Fibroblast of lung (primary cell): ENCODE results near the gene RNF11. TPM values are rescaled to one million over a fixed set of nuclear protein-coding genes. Genes with fewer than 3 reads are reported as not detected.

Source experiments
- DNase-seq, 2 donors: peaks; one replicate each; pipeline versions ENCODE4 v3.0.0 to v3.0.0-alpha.2; 2010; ENCODE audit warnings: low read depth in 2 of 2
- H2AFZ ChIP-seq: 2 replicates; pipeline ENCODE4 v1.5.1; 2012; ENCODE audit warnings: low read length, control low read depth, inconsistent platforms
- H3K27ac ChIP-seq: 2 replicates; pipeline ENCODE4 v1.5.1; 2011; ENCODE audit warnings: low read length, control low read depth; ENCODE audit not compliant: insufficient read depth
- H3K27me3 ChIP-seq: 2 replicates; pipeline ENCODE4 v1.5.1; 2011; ENCODE audit warnings: mild to moderate bottlenecking, low read length; ENCODE audit not compliant: control insufficient read depth, insufficient read depth
- H3K36me3 ChIP-seq: 2 replicates; pipeline ENCODE4 v1.5.1; 2011; ENCODE audit warnings: low read length; ENCODE audit not compliant: control insufficient read depth, insufficient read depth
- H3K4me1 ChIP-seq: 2 replicates; pipeline ENCODE4 v1.5.1; 2011; ENCODE audit warnings: low read length; ENCODE audit not compliant: control insufficient read depth, insufficient read depth; ENCODE audit errors: extremely low read depth
- H3K4me2 ChIP-seq: 2 replicates; pipeline ENCODE4 v1.5.1; 2011; ENCODE audit warnings: low read length, control low read depth; ENCODE audit not compliant: insufficient read depth; ENCODE audit errors: extremely low read depth
- H3K4me3 ChIP-seq, 4 experiments: fragments of 200-600 bp in 1 of 4; sonication (generic) in 1 of 4; replicated peaks in 1 of 4; 2 replicates each; pipeline ENCODE4 v1.5.1; 2011 to 2016; ENCODE audit warnings: low read length in 4 of 4, low read depth in 3 of 4, mild to moderate bottlenecking in 3 of 4, control low read depth in 2 of 4, inconsistent platforms in 1 of 4, mixed read lengths in 1 of 4; ENCODE audit not compliant: insufficient read depth in 1 of 4; ENCODE audit errors: control extremely low read depth in 1 of 4
- H3K79me2 ChIP-seq: 2 replicates; pipeline ENCODE4 v1.5.1; 2012; ENCODE audit warnings: mild to moderate bottlenecking, low read length, inconsistent platforms; ENCODE audit not compliant: control insufficient read depth, insufficient read depth
- H3K9ac ChIP-seq: 2 replicates; pipeline ENCODE4 v1.5.1; 2011; ENCODE audit warnings: mild to moderate bottlenecking, low read length, control low read depth; ENCODE audit not compliant: insufficient read depth
- H3K9me3 ChIP-seq: 2 replicates; pipeline ENCODE4 v1.5.1; 2012; ENCODE audit warnings: low read depth, low read length; ENCODE audit not compliant: control insufficient read depth, insufficient read depth
- H4K20me1 ChIP-seq: 2 replicates; pipeline ENCODE4 v1.5.1; 2011; ENCODE audit warnings: low read length; ENCODE audit not compliant: control insufficient read depth, insufficient read depth; ENCODE audit errors: extremely low read depth
- EZH2 ChIP-seq: IDR thresholded peaks from 2 replicates; pipeline ENCODE4 v1.5.1; 2012; ENCODE audit warnings: low read length, control low read depth, mild to moderate bottlenecking; ENCODE audit errors: missing control alignments
- polyA plus RNA-seq, 2 donors: library from polyadenylated mRNA; depleted of rRNA in 1 of 2; stranded (reverse) in 1 of 2; unstranded in 1 of 2; fragments of >200 nt; gene quantifications; 2 replicates each; pipeline ENCODE4 v1.2.1, GENCODE V29; 2011 to 2012; ENCODE audit warnings: missing spikeins in 1 of 2
- total RNA-seq: library from RNA; depleted of rRNA; stranded (reverse); fragments of >200 nt; gene quantifications from 2 replicates; pipeline ENCODE4 v1.2.1, GENCODE V29; 2014
- TF ChIP-seq, protein P1 (sequence below), 2 donors: IDR thresholded peaks in 1 of 2; conservative IDR thresholded peaks in 1 of 2; 1 replicate in 1 of 2; 2 replicates in 1 of 2; pipeline ENCODE4 v1.5.1; 2011 to 2012; ENCODE audit warnings: low read length in 2 of 2, control low read depth in 1 of 2, inconsistent platforms in 1 of 2, low read depth in 1 of 2, mild to moderate bottlenecking in 1 of 2

Gene RNF11
- total and polyA plus RNA-seq, 2 donors (not counting 1 experiment from before 2014, with no cell fraction given): 116 to 209 TPM

DNA sequence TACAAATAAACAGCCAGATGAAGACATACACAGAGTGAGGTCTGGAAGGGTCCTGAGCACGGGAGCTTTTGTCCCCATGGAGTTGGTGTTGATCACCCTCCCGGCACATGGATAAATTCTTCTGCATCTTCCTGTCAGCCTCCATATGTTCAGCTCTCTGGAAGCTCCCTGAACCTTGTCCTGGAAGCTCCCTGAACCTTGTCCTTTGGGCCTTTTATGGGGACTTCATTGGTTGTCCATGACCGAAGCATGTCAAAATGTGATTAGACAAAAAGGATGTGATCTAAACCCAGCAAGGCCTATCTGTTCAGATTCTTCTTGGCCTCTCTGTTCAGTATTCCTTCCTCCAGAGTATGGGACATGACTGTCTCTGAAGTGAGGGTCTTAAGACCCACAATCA, 25.4 kb upstream of the RNF11 start:
- TF ChIP-seq, protein P1, sequence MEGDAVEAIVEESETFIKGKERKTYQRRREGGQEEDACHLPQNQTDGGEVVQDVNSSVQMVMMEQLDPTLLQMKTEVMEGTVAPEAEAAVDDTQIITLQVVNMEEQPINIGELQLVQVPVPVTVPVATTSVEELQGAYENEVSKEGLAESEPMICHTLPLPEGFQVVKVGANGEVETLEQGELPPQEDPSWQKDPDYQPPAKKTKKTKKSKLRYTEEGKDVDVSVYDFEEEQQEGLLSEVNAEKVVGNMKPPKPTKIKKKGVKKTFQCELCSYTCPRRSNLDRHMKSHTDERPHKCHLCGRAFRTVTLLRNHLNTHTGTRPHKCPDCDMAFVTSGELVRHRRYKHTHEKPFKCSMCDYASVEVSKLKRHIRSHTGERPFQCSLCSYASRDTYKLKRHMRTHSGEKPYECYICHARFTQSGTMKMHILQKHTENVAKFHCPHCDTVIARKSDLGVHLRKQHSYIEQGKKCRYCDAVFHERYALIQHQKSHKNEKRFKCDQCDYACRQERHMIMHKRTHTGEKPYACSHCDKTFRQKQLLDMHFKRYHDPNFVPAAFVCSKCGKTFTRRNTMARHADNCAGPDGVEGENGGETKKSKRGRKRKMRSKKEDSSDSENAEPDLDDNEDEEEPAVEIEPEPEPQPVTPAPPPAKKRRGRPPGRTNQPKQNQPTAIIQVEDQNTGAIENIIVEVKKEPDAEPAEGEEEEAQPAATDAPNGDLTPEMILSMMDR (conservative IDR thresholded peaks at IDR 0.05 in 1 of 2, IDR thresholded peaks at IDR 0.05 in 1 of 2; ENCODE audit: low read depth in 1 of 2, low read length in 2 of 2): no peak
- no peak for TF ChIP-seq EZH2
- H4K20me1 ChIP-seq: no peaks in the 10 kb centered on the region

DNA sequence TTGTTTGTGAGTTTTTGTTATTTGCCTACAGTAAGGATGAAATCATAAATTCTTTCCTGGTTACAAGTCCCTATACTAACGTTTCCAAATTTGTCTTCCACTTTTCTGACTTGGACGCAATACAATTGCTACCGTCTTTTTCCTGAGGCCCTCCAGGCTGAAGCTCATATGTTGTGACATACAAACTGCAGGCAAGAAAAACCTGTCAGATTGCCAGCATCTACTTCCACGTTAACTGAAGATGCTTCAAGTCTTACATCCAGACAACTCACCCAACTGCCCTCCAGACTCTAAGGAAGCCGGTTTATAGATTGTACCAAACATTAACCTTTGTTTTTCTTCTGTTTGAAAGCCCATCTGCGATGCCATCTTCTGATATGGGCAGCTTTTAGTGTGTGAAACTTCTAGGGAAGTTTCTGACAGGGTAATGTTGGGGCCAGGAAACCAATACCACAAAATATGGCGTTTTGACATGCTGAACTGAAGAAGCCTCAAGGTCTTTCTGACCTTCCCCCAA, 21.4 kb upstream of the RNF11 start:
- H3K27me3 ChIP-seq: no peaks in the 10 kb centered on the region
- H4K20me1 ChIP-seq: no peaks in the 10 kb centered on the region
- peak overlapping the region; percentile 18 for H3K4me2 ChIP-seq
- H3K4me1 ChIP-seq: no peaks in the 10 kb centered on the region
- H2AFZ ChIP-seq: no peak overlapping the region
- TF ChIP-seq, protein P1 (conservative IDR thresholded peaks at IDR 0.05 in 1 of 2, IDR thresholded peaks at IDR 0.05 in 1 of 2; ENCODE audit: low read depth in 1 of 2, low read length in 2 of 2): no peak
- TF ChIP-seq EZH2: no peak
- no peak overlapping the region for H3K4me3 ChIP-seq
- H3K9me3 ChIP-seq: no peaks in the 10 kb centered on the region
- no peaks in the 10 kb centered on the region for H3K36me3 ChIP-seq
- no peaks in the 10 kb centered on the region for H3K79me2 ChIP-seq
- H3K27ac ChIP-seq: no peak overlapping the region
- peak; percentile 53 to 68 for DNase-seq
- H3K9ac ChIP-seq: no peak overlapping the region

More for the DNA sequence above, 25.4 kb upstream of the RNF11 start:
- Histone ChIP-seq H3K36me3 (no peaks in the 10 kb centered on the region), H3K79me2 (no peaks in the 10 kb centered on the region), H3K27me3 (no peaks in the 10 kb centered on the region), H2AFZ (no peak overlapping the region), H3K4me3 (no peak overlapping the region), H3K4me1 (no peaks in the 10 kb centered on the region), H3K4me2 (no peak overlapping the region), H3K9me3 (no peaks in the 10 kb centered on the region), H3K9ac (no peak overlapping the region), H3K27ac (no peak overlapping the region)
- no peak for DNase-seq

DNA sequence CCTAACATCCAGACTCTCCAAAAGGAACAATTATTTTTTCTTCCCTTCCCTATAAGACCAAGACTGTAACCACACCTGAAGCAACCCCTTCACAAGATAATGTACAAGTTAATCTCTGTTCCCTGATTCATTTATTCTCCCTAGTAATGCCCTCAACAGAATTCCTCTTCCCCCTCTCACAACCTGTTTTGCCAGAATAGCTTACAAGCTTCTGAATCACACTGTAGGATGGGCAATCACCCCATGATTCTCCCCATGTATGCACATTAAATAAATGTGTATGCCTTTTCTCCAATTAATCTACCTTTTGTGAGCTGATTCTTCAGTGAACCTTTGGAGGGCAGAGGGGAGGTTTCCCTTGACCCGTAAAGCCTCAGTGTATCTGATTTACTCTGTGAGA, 20.9 kb upstream of the RNF11 start:
- DNase-seq: peak in 1 of 2 donors; percentile 41
- no peak for TF ChIP-seq EZH2
- TF ChIP-seq, protein P1 (conservative IDR thresholded peaks at IDR 0.05 in 1 of 2, IDR thresholded peaks at IDR 0.05 in 1 of 2; ENCODE audit: low read depth in 1 of 2, low read length in 2 of 2): no peak
- Histone ChIP-seq H3K4me3 (no peak overlapping the region), H3K4me1 (no peaks in the 10 kb centered on the region), H3K79me2 (no peaks in the 10 kb centered on the region), H3K4me2 (no peak overlapping the region), H3K9ac (no peak overlapping the region), H4K20me1 (no peaks in the 10 kb centered on the region), H3K9me3 (no peaks in the 10 kb centered on the region), H3K36me3 (no peaks in the 10 kb centered on the region), H3K27ac (no peak overlapping the region), H3K27me3 (no peaks in the 10 kb centered on the region), H2AFZ (no peak overlapping the region)
